Testis (tissue), 3 donors: ENCODE data around the gene DENND2D. TPM values are rescaled to one million over a fixed set of nuclear protein-coding genes. Genes with fewer than 3 reads are reported as not detected.

Experiments
- DNase-seq: peaks from one replicate; pipeline ENCODE4 v3.0.0-alpha.2; 2019
- H3K27ac ChIP-seq, 2 donors: fragments of 200-600 bp; sonication (generic); one replicate each; pipeline ENCODE4 v1.5.1; 2019
- H3K27me3 ChIP-seq: fragments of 200-600 bp; sonication (generic); one replicate; pipeline ENCODE4 v1.5.1; 2019
- H3K36me3 ChIP-seq: fragments of 200-600 bp; sonication (generic); one replicate; pipeline ENCODE4 v1.5.1; 2017; ENCODE audit warnings: low read depth; ENCODE audit errors: missing control alignments
- H3K4me1 ChIP-seq: fragments of 200-600 bp; sonication (generic); one replicate; pipeline ENCODE4 v1.5.1; 2019
- H3K4me3 ChIP-seq, 2 donors: fragments of 200-600 bp; sonication (generic); one replicate each; pipeline ENCODE4 v1.5.1; 2017 to 2019
- H3K9me3 ChIP-seq: fragments of 200-600 bp; sonication (generic); one replicate; pipeline ENCODE4 v1.5.1; 2017
- POLR2A ChIP-seq: fragments of 450-650 bp; IDR thresholded peaks from one replicate; pipeline ENCODE4 v1.6.1; 2017; ENCODE audit warnings: antibody characterized with exemption, mild to moderate bottlenecking, moderate library complexity
- WGBS, 2 donors: methylation state at CpG; one replicate each; pipeline ENCODE4 v1.1.5; 2018; 5-methylcytosine and 5-hydroxymethylcytosine counted together
- intact Hi-C: fragments of 100-400 bp; cut with DNase I; formaldehyde crosslinking; loops from one replicate; pipeline ENCODE4 v1.15.1; 2023; ENCODE audit warnings: low total_unique reads
- polyA plus RNA-seq: library from polyadenylated mRNA; stranded (reverse); fragments of 350-450 nt; fragmentation: Illumina TruSeq; extraction: RNeasy Lipid Tissue Mini Kit (QIAGEN cat#74804); gene quantifications from one replicate; pipeline ENCODE4 v1.2.3, GENCODE V29; 2014; ENCODE audit warnings: low read depth, low replicate concordance; ENCODE audit not compliant: insufficient read depth
- total RNA-seq, 2 donors: library from RNA; depleted of rRNA; stranded (reverse); fragments of >200 nt; gene quantifications; one replicate each; pipeline ENCODE4 v1.2.3, GENCODE V29; 2016
- TF ChIP-seq, protein P1 (sequence below), 3 experiments: fragments of 450-650 bp in 2 of 3; fragments of 200-600 bp in 1 of 3; sonication (generic) in 1 of 3; IDR thresholded peaks; one replicate each; pipeline ENCODE4 v1.5.1; 2016 to 2019; ENCODE audit warnings: antibody characterized with exemption in 3 of 3, mild to moderate bottlenecking in 2 of 3, moderate library complexity in 1 of 3

The DENND2D gene
- total and polyA plus RNA-seq, 3 donors from 2014 or later = 21.2 to 38.8 (median 22.9) TPM

- H3K27me3 ChIP-seq = no peaks in the 10 kb centered on the region
- H3K36me3 ChIP-seq = no peaks in the 10 kb centered on the region
- H3K4me1 ChIP-seq = peaks cover 7% of the 10 kb centered on the region
- WGBS, 2 donors = 61 to 62% methylated on average over 2 of the region's 2 CpGs
- H3K4me3 ChIP-seq = no peak overlapping the region
- H3K9me3 ChIP-seq = no peaks in the 10 kb centered on the region
- TF ChIP-seq, protein P1, sequence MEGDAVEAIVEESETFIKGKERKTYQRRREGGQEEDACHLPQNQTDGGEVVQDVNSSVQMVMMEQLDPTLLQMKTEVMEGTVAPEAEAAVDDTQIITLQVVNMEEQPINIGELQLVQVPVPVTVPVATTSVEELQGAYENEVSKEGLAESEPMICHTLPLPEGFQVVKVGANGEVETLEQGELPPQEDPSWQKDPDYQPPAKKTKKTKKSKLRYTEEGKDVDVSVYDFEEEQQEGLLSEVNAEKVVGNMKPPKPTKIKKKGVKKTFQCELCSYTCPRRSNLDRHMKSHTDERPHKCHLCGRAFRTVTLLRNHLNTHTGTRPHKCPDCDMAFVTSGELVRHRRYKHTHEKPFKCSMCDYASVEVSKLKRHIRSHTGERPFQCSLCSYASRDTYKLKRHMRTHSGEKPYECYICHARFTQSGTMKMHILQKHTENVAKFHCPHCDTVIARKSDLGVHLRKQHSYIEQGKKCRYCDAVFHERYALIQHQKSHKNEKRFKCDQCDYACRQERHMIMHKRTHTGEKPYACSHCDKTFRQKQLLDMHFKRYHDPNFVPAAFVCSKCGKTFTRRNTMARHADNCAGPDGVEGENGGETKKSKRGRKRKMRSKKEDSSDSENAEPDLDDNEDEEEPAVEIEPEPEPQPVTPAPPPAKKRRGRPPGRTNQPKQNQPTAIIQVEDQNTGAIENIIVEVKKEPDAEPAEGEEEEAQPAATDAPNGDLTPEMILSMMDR (IDR thresholded peaks at IDR 0.05) = no peak
- no peak for TF ChIP-seq POLR2A
- no peak overlapping the region for H3K27ac ChIP-seq
- intact Hi-C loops = no loop called here
- no peak for DNase-seq
These were observed 52.0 kb downstream of the DENND2D start for GRCh38 chr1:111148376-111148881.

- no peak overlapping the region for H3K4me3 ChIP-seq
- no peak for TF ChIP-seq POLR2A
- TF ChIP-seq, protein P1 (IDR thresholded peaks at IDR 0.05) = no peak
- 54 to 65% methylated on average over 3 of the region's 3 CpGs for WGBS, 2 donors
- H3K27me3 ChIP-seq = no peaks in the 10 kb centered on the region
- intact Hi-C loops = no loop called here
- no peaks in the 10 kb centered on the region for H3K9me3 ChIP-seq
- no peaks in the 10 kb centered on the region for H3K36me3 ChIP-seq
- H3K27ac ChIP-seq = no peak overlapping the region
- DNase-seq = no peak
- peaks cover 7% of the 10 kb centered on the region for H3K4me1 ChIP-seq
These were observed 52.5 kb downstream of the DENND2D start for GRCh38 chr1:111147948-111148347.

GRCh38 chr1:111145963-111146768 lies 54.3 kb downstream of the DENND2D start:
- Histone ChIP-seq H3K9me3 (no peaks in the 10 kb centered on the region), H3K4me3 (no peak overlapping the region), H3K27ac (no peak overlapping the region), H3K4me1 (peaks cover 14% of the 10 kb centered on the region), H3K27me3 (no peaks in the 10 kb centered on the region), H3K36me3 (no peaks in the 10 kb centered on the region)
- no peak for DNase-seq
- no peak for TF ChIP-seq POLR2A
- TF ChIP-seq, protein P1 (IDR thresholded peaks at IDR 0.05) = no peak
- intact Hi-C loops = no loop called here

- WGBS, 2 donors = 94 to 100% methylated on average over 2 of the region's 2 CpGs
- Histone ChIP-seq H3K4me1 (peaks cover 16% of the 10 kb centered on the region), H3K36me3 (no peaks in the 10 kb centered on the region), H3K27me3 (no peaks in the 10 kb centered on the region), H3K27ac (no peak overlapping the region), H3K4me3 (no peak overlapping the region), H3K9me3 (no peaks in the 10 kb centered on the region)
- no peak for DNase-seq
- TF ChIP-seq POLR2A = no peak
- TF ChIP-seq, protein P1 (IDR thresholded peaks at IDR 0.05) = no peak
- intact Hi-C loops = no loop called here
These were observed 54.9 kb downstream of the DENND2D start for GRCh38 chr1:111145542-111145941.
